ENCODE data around the gene AMMECR1L.

- no peak for TF ChIP-seq CTCF (IDR thresholded peaks at IDR 0.05)
- TF ChIP-seq POLR2AphosphoS5 (IDR thresholded peaks at IDR 0.05): no peak
- TF ChIP-seq POLR2A (IDR thresholded peaks at IDR 0.05): no peak
These were observed 66.8 kb downstream of the AMMECR1L start for GRCh38 chr2:127818794-127819425.

Data from prostate gland (tissue), 2 donors.